Brain microvascular endothelial cell (primary cell): Measurements from ENCODE around the gene NAGK.
"Not testable (repeated sequence)": the region's sequence is repeated elsewhere in the genome, so short reads cannot be mapped to it uniquely, and the experiment has no call there.

Experiments used
- DNase-seq: peaks from one replicate; pipeline ENCODE4 v3.0.0-alpha.2; 2020
- H3K27ac ChIP-seq: fragments of 250-450 bp; sonication (Bioruptor Pico); 2 replicates; pipeline ENCODE4 v1.5.1; 2020; ENCODE audit warnings: mild to moderate bottlenecking, moderate library complexity
- H3K27me3 ChIP-seq: fragments of 250-450 bp; sonication (Bioruptor Pico); replicated peaks from 2 replicates; pipeline ENCODE4 v1.5.1; 2020; ENCODE audit warnings: mild to moderate bottlenecking
- H3K36me3 ChIP-seq: fragments of 250-450 bp; sonication (Bioruptor Pico); replicated peaks from 2 replicates; pipeline ENCODE4 v1.5.1; 2020; ENCODE audit warnings: mild to moderate bottlenecking
- H3K4me3 ChIP-seq: 2 replicates; pipeline ENCODE4 v1.5.1; 2011; ENCODE audit warnings: low read depth, mild to moderate bottlenecking, control low read depth, low read length, moderate library complexity
- in situ Hi-C: cut with HindIII; loops from 2 replicates; pipeline ENCODE4 v1.10.0; 2017; ENCODE audit warnings: low sequenced_read_pairs, low pct_ligation_motif_present
- TF ChIP-seq, protein P1 (sequence below): IDR thresholded peaks from 2 replicates; pipeline ENCODE4 v1.5.1; 2011; ENCODE audit warnings: low read depth, mild to moderate bottlenecking, moderate library complexity, low read length, control low read depth, inconsistent platforms; ENCODE audit errors: missing control alignments

NAGK gene

DNA sequence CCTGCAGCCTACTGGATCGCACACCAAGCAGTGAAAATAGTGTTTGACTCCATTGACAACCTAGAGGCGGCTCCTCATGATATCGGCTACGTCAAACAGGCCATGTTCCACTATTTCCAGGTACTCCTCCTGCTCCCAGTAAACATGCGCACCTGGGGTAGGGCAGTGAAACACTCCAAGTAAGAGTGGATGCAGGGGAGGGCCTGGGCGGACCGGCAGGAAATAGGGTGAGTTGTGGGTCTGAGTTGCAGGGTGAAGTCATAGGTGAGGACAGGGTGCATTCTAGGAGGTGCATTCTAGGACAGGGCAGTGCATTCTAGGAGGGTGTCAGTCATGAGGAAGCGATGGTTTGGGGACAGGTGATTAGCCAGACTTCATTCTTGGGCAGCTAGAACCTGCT lies 5.0 kb downstream of the NAGK start:
- no peak overlapping the region for H3K4me3 ChIP-seq
- no peak for DNase-seq
- TF ChIP-seq, protein P1, sequence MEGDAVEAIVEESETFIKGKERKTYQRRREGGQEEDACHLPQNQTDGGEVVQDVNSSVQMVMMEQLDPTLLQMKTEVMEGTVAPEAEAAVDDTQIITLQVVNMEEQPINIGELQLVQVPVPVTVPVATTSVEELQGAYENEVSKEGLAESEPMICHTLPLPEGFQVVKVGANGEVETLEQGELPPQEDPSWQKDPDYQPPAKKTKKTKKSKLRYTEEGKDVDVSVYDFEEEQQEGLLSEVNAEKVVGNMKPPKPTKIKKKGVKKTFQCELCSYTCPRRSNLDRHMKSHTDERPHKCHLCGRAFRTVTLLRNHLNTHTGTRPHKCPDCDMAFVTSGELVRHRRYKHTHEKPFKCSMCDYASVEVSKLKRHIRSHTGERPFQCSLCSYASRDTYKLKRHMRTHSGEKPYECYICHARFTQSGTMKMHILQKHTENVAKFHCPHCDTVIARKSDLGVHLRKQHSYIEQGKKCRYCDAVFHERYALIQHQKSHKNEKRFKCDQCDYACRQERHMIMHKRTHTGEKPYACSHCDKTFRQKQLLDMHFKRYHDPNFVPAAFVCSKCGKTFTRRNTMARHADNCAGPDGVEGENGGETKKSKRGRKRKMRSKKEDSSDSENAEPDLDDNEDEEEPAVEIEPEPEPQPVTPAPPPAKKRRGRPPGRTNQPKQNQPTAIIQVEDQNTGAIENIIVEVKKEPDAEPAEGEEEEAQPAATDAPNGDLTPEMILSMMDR = no peak
- H3K27me3 ChIP-seq = no peaks in the 10 kb centered on the region
- H3K27ac ChIP-seq = no peak overlapping the region
- H3K36me3 ChIP-seq = peaks cover 53% of the 10 kb centered on the region
- in situ Hi-C loops = no loop called here

- H3K36me3 ChIP-seq = peaks cover 57% of the 10 kb centered on the region
Observed at GRCh38 chr2:71074893-71075395, 6.5 kb downstream of the NAGK start.

DNA sequence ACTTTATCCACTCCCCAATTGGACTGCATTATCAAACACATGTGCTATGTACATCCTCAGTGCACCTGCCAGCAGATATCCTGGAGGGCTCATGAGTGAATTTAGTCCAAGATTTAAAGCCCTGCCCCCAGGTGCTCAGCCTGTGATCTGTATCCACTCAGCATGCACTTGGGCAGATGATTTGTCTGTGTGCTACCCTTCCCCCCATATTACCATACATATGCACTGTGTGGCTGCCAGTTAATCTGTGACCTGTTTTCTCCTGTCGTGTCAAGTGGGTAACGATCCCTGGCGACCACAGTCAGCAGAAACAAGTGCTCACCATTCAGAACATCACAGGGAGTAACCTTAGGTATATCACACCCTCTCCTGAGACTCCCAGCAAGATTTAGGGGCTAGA lies 10.2 kb downstream of the NAGK start:
- in situ Hi-C loops = no loop called here
- TF ChIP-seq, protein P1 = no peak
- Histone ChIP-seq H3K27me3 (no peaks in the 10 kb centered on the region), H3K4me3 (no peak overlapping the region), H3K27ac (no peak overlapping the region), H3K36me3 (peaks cover 48% of the 10 kb centered on the region)
- DNase-seq = no peak

More at GRCh38 chr2:71074893-71075395, 6.5 kb downstream of the NAGK start:
- H3K27ac ChIP-seq = no peak overlapping the region
- no peak for DNase-seq
- no peaks in the 10 kb centered on the region for H3K27me3 ChIP-seq
- TF ChIP-seq, protein P1 = no peak
- in situ Hi-C loops = no loop called here
- H3K4me3 ChIP-seq = no peak overlapping the region

DNA sequence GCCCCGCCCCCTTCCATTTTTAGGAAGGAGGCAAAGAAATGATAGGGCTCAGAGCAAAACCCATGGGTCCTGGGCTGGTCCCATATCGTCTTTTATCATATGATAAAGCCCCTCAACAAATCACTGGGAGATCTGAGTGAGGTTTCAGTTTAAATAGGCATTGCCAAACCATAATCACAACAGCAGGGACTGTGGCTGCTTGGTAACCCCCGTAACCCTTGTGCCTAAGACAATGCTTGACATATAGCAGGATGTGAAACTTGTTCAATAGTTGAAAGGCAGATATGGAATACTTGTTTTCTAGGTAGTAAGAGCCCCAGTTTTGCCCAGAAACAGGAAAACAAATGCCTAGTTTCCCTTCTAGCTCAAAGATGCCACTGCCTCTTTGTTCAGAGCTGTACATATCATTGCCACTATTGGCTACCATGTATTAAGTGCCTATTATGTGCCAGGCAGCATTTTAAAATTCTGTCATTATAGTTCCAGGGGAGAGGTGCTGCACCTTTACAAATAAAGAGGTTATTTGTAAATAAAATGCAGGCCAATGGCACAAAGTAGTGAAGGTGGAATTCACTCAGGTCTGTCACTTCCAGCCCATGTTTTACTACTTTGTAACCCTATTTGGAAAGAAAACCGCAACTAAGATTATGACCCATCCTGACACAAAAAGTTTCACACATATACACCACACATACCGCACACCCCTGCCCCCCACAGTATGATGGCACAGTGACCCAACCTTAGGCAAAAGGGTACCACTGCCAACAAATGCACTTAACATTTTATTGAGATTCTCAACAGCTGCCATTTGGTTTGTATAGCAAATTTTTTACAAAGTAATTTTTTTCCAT lies 14.2 kb downstream of the NAGK start:
- in situ Hi-C loops = no loop called here
- no peaks in the 10 kb centered on the region for H3K27me3 ChIP-seq
- TF ChIP-seq, protein P1 = no peak
- H3K27ac ChIP-seq = no peak overlapping the region
- peaks cover 9% of the 10 kb centered on the region for H3K36me3 ChIP-seq
- DNase-seq = no peak
- H3K4me3 ChIP-seq = no peak overlapping the region

GRCh38 chr2:71083297-71083696 lies 14.8 kb downstream of the NAGK start:
- H3K27me3 ChIP-seq, H3K36me3 ChIP-seq, DNase-seq, H3K4me3 ChIP-seq, H3K27ac ChIP-seq, in situ Hi-C loops: not testable (repeated sequence)

DNA sequence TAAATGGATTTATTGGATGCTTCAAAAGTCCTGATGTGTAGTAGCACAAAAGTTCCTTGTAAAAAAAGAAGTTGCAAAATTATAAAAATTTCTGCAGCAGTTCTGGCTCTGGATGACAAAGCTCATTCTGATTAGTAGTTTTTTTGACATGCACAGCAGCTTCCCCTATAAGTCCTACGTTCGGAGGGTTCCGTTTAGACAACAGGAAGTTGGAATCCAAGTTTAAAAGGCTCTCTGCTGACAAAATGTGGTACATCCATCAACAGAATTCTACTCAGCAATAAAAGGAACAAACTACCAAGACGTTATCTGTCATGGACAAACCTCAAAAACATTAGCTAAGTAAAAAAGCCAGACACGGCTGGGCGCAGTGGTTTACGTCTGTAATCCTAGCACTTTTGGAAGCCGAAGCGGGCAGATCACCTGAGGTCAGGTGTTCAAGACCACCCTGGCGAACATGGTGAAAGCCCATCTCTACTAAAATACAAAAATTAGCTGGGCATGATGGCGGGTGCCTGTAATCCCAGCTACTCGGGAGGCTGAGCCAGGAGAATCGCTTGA lies 15.4 kb downstream of the NAGK start:
- H3K27ac ChIP-seq, in situ Hi-C loops, DNase-seq, H3K27me3 ChIP-seq, H3K4me3 ChIP-seq, H3K36me3 ChIP-seq: not testable (repeated sequence)

DNA sequence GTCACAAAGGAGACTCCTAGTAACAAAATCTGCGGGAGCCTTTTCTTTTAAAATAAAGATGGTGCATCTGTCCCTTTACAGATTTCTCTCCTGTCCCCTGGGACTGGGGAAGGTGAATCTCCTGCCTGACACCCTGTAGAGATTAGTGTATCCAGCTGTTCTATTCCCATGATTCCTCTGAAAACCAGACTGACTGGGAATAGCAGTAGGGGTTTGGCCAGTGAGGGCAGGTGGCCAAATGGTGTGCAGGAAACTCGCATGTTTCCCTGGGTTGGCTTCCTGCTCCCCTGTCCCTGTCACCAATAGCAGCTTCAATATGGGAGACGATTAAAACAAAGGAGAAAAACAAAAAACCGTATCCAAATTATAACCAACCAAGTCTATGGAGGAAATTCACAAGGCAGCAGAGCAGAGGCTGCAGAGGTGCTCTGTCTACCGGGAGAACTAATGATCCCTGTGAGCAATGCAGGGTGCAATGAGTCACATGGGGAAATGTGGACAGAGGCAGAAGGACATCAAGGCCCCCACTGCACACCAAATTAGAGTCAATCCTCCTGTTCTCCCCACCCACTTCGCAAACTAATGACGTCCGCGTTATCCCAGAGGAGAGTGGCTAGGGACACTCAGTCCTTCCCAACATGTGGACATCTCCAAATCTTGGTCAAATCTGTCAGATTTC lies 17.0 kb downstream of the NAGK start:
- H3K36me3 ChIP-seq, DNase-seq, H3K4me3 ChIP-seq, H3K27me3 ChIP-seq, in situ Hi-C loops, H3K27ac ChIP-seq: not testable (repeated sequence)

DNA sequence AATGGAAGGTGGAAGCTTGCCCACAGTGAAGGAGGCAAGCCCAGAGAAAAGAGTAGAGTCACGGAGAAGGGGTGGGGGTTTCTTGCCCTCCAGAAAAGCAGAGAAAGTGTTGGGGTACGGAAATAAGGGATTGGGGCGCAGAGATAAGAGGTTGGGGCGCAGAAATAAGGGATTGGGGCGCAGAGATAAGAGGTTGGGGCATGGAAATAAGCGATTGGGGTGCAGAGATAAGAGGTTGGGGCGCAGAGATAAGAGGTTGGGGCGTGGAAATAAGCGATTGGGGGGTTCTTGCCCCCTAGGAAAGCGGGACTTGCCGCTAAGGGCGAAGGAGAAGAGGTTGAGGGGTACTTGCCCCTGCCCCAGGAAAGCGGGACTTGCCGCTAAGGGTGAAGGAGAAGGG lies 21.0 kb downstream of the NAGK start:
- H3K36me3 ChIP-seq, DNase-seq, H3K27me3 ChIP-seq, H3K4me3 ChIP-seq, H3K27ac ChIP-seq, in situ Hi-C loops: not testable (repeated sequence)

DNA sequence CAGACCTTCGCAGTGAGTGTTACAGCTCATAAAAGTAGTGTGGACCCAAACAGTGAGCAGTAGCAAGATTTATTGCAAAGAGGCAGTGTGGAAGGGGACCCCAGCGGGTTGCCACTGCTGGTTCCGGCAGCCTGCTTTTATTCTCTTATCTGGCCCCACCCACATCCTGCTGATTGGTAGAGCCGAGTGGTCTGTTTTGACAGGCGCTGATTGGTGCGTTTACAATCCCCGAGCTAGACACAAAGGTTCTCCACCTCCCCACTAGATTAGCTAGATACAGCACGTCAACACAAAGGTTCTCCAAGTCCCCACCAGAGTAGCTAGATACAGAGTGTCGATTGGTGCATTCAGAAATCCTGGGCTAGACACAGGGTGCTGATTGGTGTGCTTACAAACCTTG lies 23.4 kb downstream of the NAGK start:
- H3K27me3 ChIP-seq, DNase-seq, H3K36me3 ChIP-seq, in situ Hi-C loops, H3K4me3 ChIP-seq, H3K27ac ChIP-seq: not testable (repeated sequence)
